H1 (cell line): ENCODE measurements around the gene PMEPA1. TPM values are rescaled to one million over a fixed set of nuclear protein-coding genes. Genes with fewer than 3 reads are reported as not detected.

Source experiments
- CTCF ChIA-PET: fragments of 300-600 bp; sonication (Branson Sonifier 250); formaldehyde crosslinking; loops from one replicate; lab custom pipeline; 2021; ENCODE audit not compliant: partially characterized antibody; lab: Charles Lee
- POLR2A ChIA-PET: fragments of 300-600 bp; sonication (Branson Sonifier 250); formaldehyde crosslinking; loops from one replicate; lab custom pipeline; 2021; ENCODE audit warnings: inconsistent platforms; ENCODE audit not compliant: partially characterized antibody; lab: Charles Lee
- DNase-seq, 2 experiments: peaks; one replicate each; pipeline versions ENCODE4 v3.0.0 to v3.0.0-alpha.2; 2010 to 2022; ENCODE audit warnings: low spot score in 2 of 2, low read depth in 1 of 2, mixed read lengths in 1 of 2
- FAIRE-seq: peaks from 2 replicates; lab custom pipeline; 2011; peaks lifted over from hg19 to GRCh38; lab: Jason Lieb, UNC
- H2AFZ ChIP-seq: 2 replicates; pipeline ENCODE4 v1.8.1; 2012; ENCODE audit warnings: low read length, inconsistent platforms
- H2AK5ac ChIP-seq: 2 replicates; pipeline ENCODE4 v1.6.1; 2013; ENCODE audit warnings: low read depth, low read length
- H2BK120ac ChIP-seq: replicated peaks from 2 replicates; pipeline ENCODE3; 2013; ENCODE audit warnings: low read depth, low read length, inconsistent platforms
- H2BK12ac ChIP-seq: 2 replicates; pipeline ENCODE4 v1.6.1; 2013; ENCODE audit warnings: low read depth, low read length
- H2BK15ac ChIP-seq: 2 replicates; pipeline ENCODE4 v1.6.1; 2013; ENCODE audit warnings: low read length
- H2BK20ac ChIP-seq: 2 replicates; pipeline ENCODE4 v1.6.1; 2013; ENCODE audit warnings: low read length
- H2BK5ac ChIP-seq: 2 replicates; pipeline ENCODE4 v1.6.1; 2013; ENCODE audit warnings: low read depth, low read length
- H3K14ac ChIP-seq: 2 replicates; pipeline ENCODE4 v1.6.1; 2013; ENCODE audit warnings: inconsistent platforms; ENCODE audit not compliant: insufficient read length
- H3K18ac ChIP-seq: 2 replicates; pipeline ENCODE4 v1.6.1; 2013; ENCODE audit warnings: low read length; ENCODE audit errors: extremely low read depth
- H3K23ac ChIP-seq: 2 replicates; pipeline ENCODE4 v1.6.1; 2013; ENCODE audit warnings: inconsistent platforms; ENCODE audit not compliant: insufficient read length
- H3K23me2 ChIP-seq: 2 replicates; pipeline ENCODE4 v1.6.1; 2013; ENCODE audit warnings: low read depth, low read length
- H3K27ac ChIP-seq: 2 replicates; pipeline ENCODE4 v1.6.1; 2011; ENCODE audit warnings: low read depth, low read length, inconsistent platforms
- H3K27me3 ChIP-seq, 4 experiments: replicated peaks in 1 of 4; 1 replicate in 1 of 4; 2 replicates in 3 of 4; pipeline versions ENCODE4 v1.6.1 to v1.8.1; 2011 to 2013; ENCODE audit warnings: low read length in 3 of 4, mild to moderate bottlenecking in 3 of 4, inconsistent platforms in 2 of 4, mixed read lengths in 2 of 4, moderate library complexity in 1 of 4; ENCODE audit not compliant: control insufficient read depth in 3 of 4, insufficient read depth in 3 of 4; ENCODE audit errors: extremely low read depth in 1 of 4
- H3K36me3 ChIP-seq, 4 experiments: 2 replicates each; pipeline versions ENCODE4 v1.6.1 to v1.8.1; 2011 to 2013; ENCODE audit warnings: mild to moderate bottlenecking in 4 of 4, low read length in 3 of 4, moderate library complexity in 2 of 4, control low read depth in 1 of 4, inconsistent platforms in 1 of 4; ENCODE audit not compliant: insufficient read depth in 4 of 4, control insufficient read depth in 2 of 4
- H3K4ac ChIP-seq: replicated peaks from 2 replicates; pipeline ENCODE3; 2013; ENCODE audit warnings: low read length, low read depth, mixed read lengths, inconsistent platforms; ENCODE audit not compliant: insufficient read length
- H3K4me1 ChIP-seq, 4 experiments: replicated peaks in 1 of 4; 1 replicate in 1 of 4; 2 replicates in 3 of 4; pipeline versions ENCODE4 v1.6.1 to v1.8.1; 2011 to 2013; ENCODE audit warnings: low read length in 3 of 4, inconsistent platforms in 2 of 4, mixed read lengths in 1 of 4; ENCODE audit not compliant: insufficient read depth in 4 of 4, control insufficient read depth in 3 of 4
- H3K4me2 ChIP-seq, 2 experiments: 2 replicates each; pipeline versions ENCODE4 v1.6.1 to v1.8.1; 2011 to 2013; ENCODE audit warnings: low read depth in 2 of 2, low read length in 2 of 2, control low read depth in 1 of 2, inconsistent platforms in 1 of 2, mild to moderate bottlenecking in 1 of 2; ENCODE audit not compliant: insufficient read depth in 1 of 2
- H3K4me3 ChIP-seq, 4 experiments: fragments of 200-600, 300-600 bp in 1 of 4; sonication (generic), shearing (Covaris generic), sonication (Bioruptor Twin) in 1 of 4; 2 replicates each; pipeline versions ENCODE4 v1.5.1 to v1.8.1; 2011 to 2016; ENCODE audit warnings: low read length in 4 of 4, low read depth in 3 of 4, control low read depth in 2 of 4, inconsistent platforms in 2 of 4, mild to moderate bottlenecking in 2 of 4, mixed read lengths in 1 of 4, moderate library complexity in 1 of 4; ENCODE audit not compliant: insufficient read depth in 2 of 4; ENCODE audit errors: extremely low read depth in 1 of 4
- H3K56ac ChIP-seq: replicated peaks from 2 replicates; pipeline ENCODE3; 2013; ENCODE audit warnings: low read depth, mild to moderate bottlenecking, mixed read lengths, low read length, inconsistent platforms; ENCODE audit not compliant: insufficient read length
- H3K79me1 ChIP-seq: 2 replicates; pipeline ENCODE4 v1.6.1; 2013; ENCODE audit warnings: low read depth, low read length, control low read depth
- H3K79me2 ChIP-seq, 2 experiments: 2 replicates each; pipeline versions ENCODE4 v1.6.1 to v1.8.1; 2012 to 2013; ENCODE audit warnings: low read length in 2 of 2, mild to moderate bottlenecking in 2 of 2, inconsistent platforms in 1 of 2; ENCODE audit not compliant: insufficient read depth in 2 of 2, control insufficient read depth in 1 of 2
- H3K9ac ChIP-seq, 4 experiments: replicated peaks in 1 of 4; 1 replicate in 1 of 4; 2 replicates in 3 of 4; pipeline versions ENCODE4 v1.6.1 to v1.8.1; 2011 to 2013; ENCODE audit warnings: low read depth in 3 of 4, low read length in 3 of 4, control low read depth in 2 of 4, mild to moderate bottlenecking in 2 of 4, moderate library complexity in 2 of 4, inconsistent platforms in 1 of 4; ENCODE audit errors: extremely low read depth in 1 of 4
- H3K9me3 ChIP-seq, 2 experiments: 2 replicates each; pipeline versions ENCODE4 v1.6.1 to v1.8.1; 2012 to 2013; ENCODE audit warnings: mild to moderate bottlenecking in 2 of 2, moderate library complexity in 2 of 2, control low read depth in 1 of 2, inconsistent platforms in 1 of 2, low read depth in 1 of 2, low read length in 1 of 2, mixed read lengths in 1 of 2; ENCODE audit not compliant: insufficient read depth in 2 of 2
- H4K20me1 ChIP-seq, 2 experiments: replicated peaks in 1 of 2; 2 replicates each; pipeline versions ENCODE3 to v1.8.1; 2011 to 2013; ENCODE audit warnings: inconsistent platforms in 2 of 2, low read length in 2 of 2, mild to moderate bottlenecking in 1 of 2; ENCODE audit not compliant: insufficient read depth in 2 of 2, control insufficient read depth in 1 of 2
- H4K5ac ChIP-seq: 2 replicates; pipeline ENCODE4 v1.6.1; 2013; ENCODE audit warnings: low read length, low read depth, mixed read lengths, inconsistent platforms; ENCODE audit not compliant: insufficient read length
- H4K8ac ChIP-seq: 2 replicates; pipeline ENCODE4 v1.8.0; 2013; ENCODE audit warnings: mild to moderate bottlenecking, moderate library complexity, low read length, inconsistent platforms; ENCODE audit not compliant: insufficient read depth; ENCODE audit errors: extremely low read depth
- H4K91ac ChIP-seq: replicated peaks from 2 replicates; pipeline ENCODE3; 2013; ENCODE audit warnings: low read length, mixed read lengths, inconsistent platforms; ENCODE audit not compliant: insufficient read length
- BCL11A ChIP-seq, 2 experiments: IDR thresholded peaks; one replicate each; pipeline ENCODE4 v1.6.1; 2011; ENCODE audit warnings: low read depth in 2 of 2, low read length in 2 of 2, mild to moderate bottlenecking in 2 of 2
- CREB1 ChIP-seq: IDR thresholded peaks from 2 replicates; pipeline ENCODE4 v1.6.1; 2012; ENCODE audit warnings: inconsistent platforms
- EP300 ChIP-seq, 2 experiments: IDR thresholded peaks; 1 replicate in 1 of 2; 2 replicates in 1 of 2; pipeline ENCODE4 v1.6.1; 2011 to 2012; ENCODE audit warnings: low read depth in 2 of 2, low read length in 2 of 2, mild to moderate bottlenecking in 2 of 2, borderline replicate concordance in 1 of 2, inconsistent platforms in 1 of 2, moderate library complexity in 1 of 2
- GABPA ChIP-seq: IDR thresholded peaks from 2 replicates; pipeline ENCODE4 v1.6.1; 2011; ENCODE audit warnings: mild to moderate bottlenecking, low read length, moderate library complexity, borderline replicate concordance; ENCODE audit not compliant: insufficient read depth
- GTF2F1 ChIP-seq: IDR thresholded peaks from 2 replicates; pipeline ENCODE4 v1.6.1; 2012; ENCODE audit warnings: low read depth, low read length, improper control_type of control experiment, borderline replicate concordance
- JUND ChIP-seq: IDR thresholded peaks from 2 replicates; pipeline ENCODE4 v1.6.1; 2011; ENCODE audit warnings: mild to moderate bottlenecking, improper control_type of control experiment, low read length
- KDM1A ChIP-seq: fragments of 200-600, 300-600 bp; sonication (generic); IDR thresholded peaks from 2 replicates; pipeline ENCODE4 v1.7.1; 2016; ENCODE audit warnings: mild to moderate bottlenecking, low read length, borderline replicate concordance
- PHF8 ChIP-seq: fragments of 200-600 bp; sonication (generic); conservative IDR thresholded peaks from 2 replicates; pipeline ENCODE4 v1.7.1; 2012; ENCODE audit warnings: low read depth, mild to moderate bottlenecking, inconsistent platforms, low read length, moderate library complexity
- RFX5 ChIP-seq: IDR thresholded peaks from 2 replicates; pipeline ENCODE4 v1.6.1; 2011; ENCODE audit warnings: low read depth, low read length, improper control_type of control experiment, borderline replicate concordance
- SAP30 ChIP-seq: fragments of 300-600 bp; sonication (generic); IDR thresholded peaks from 2 replicates; pipeline ENCODE4 v1.7.1; 2012; ENCODE audit warnings: low read length, moderate library complexity, mild to moderate bottlenecking, inconsistent platforms; ENCODE audit not compliant: insufficient read depth, insufficient replicate concordance
- SIRT6 ChIP-seq: IDR thresholded peaks from one replicate; pipeline ENCODE4 v1.7.1; 2012; ENCODE audit warnings: low read length, inconsistent platforms
- SIX5 ChIP-seq: IDR thresholded peaks from 2 replicates; pipeline ENCODE4 v1.6.1; 2011; ENCODE audit warnings: mild to moderate bottlenecking, low read depth, low read length
- TAF1 ChIP-seq: IDR thresholded peaks from 2 replicates; pipeline ENCODE4 v1.6.1; 2011; ENCODE audit warnings: mild to moderate bottlenecking, low read depth, low read length
- TBP ChIP-seq: IDR thresholded peaks from 2 replicates; pipeline ENCODE4 v1.6.1; 2011; ENCODE audit warnings: low read depth, low read length, improper control_type of control experiment
- TCF12 ChIP-seq: IDR thresholded peaks from 2 replicates; pipeline ENCODE4 v1.6.1; 2011; ENCODE audit warnings: low read depth, mild to moderate bottlenecking, low read length
- WGBS, 2 experiments: shearing (Covaris generic) in 1 of 2; methylation state at CpG; one replicate each; pipeline versions ENCODE4 v1.1.6 to v1.1.7; 2013 to 2015; ENCODE audit warnings: low lambda C conversion rate in 2 of 2, mixed read lengths in 2 of 2, inconsistent platforms in 1 of 2, low coverage in 1 of 2, missing lambda C conversion rate in 1 of 2; ENCODE audit not compliant: insufficient replicate concordance in 2 of 2, insufficient coverage in 1 of 2, insufficient read length in 1 of 2; ENCODE audit errors: extremely low coverage in 1 of 2, missing lambda C conversion rate in 1 of 2; 5-methylcytosine and 5-hydroxymethylcytosine counted together
- polyA plus RNA-seq, 7 experiments: library from polyadenylated mRNA; depleted of rRNA in 3 of 7; stranded (reverse) in 5 of 7; unstranded in 2 of 7; fragments of >200 nt in 5 of 7; fragments of 200-250 nt in 2 of 7; gene quantifications; 1 replicate in 5 of 7; 2 replicates in 1 of 7; 4 replicates in 1 of 7; pipeline versions ENCODE4 v1.2.1 to v1.2.3, GENCODE V29; 2011 to 2013; ENCODE audit warnings: missing spikeins in 2 of 7, mixed read lengths in 2 of 7
- total RNA-seq: library from RNA; stranded (reverse); fragmentation: NEBNext Ultra II Directional; extraction: Animal tissue kit (Norgen Biotek cat#: 25700); gene quantifications from 2 replicates; pipeline ENCODE4 v1.2.1, GENCODE V29; 2021

The PMEPA1 gene
- total and polyA plus RNA-seq, 2 of the 8 experiments (the other 6 are each of a cell fraction or from before 2014, with no cell fraction given): 12.7 to 20.5 TPM

- H3K4ac ChIP-seq: no peak overlapping the region
- no peaks in the 10 kb centered on the region for H3K79me2 ChIP-seq
- CTCF ChIA-PET: interaction anchor here (0.6 to 1.2 kb wide), 2 partner anchors 254 to 268 kb away, joined by 3 read pairs; no protein-coding TSS in a partner anchor
- no peak overlapping the region for H3K56ac ChIP-seq
- H2BK5ac ChIP-seq: no peak overlapping the region
- H4K5ac ChIP-seq: no peak overlapping the region
- no peak for DNase-seq
- no peak overlapping the region for H4K8ac ChIP-seq
- no peak overlapping the region for H3K9ac ChIP-seq
- no peak overlapping the region for H4K91ac ChIP-seq
- H3K4me1 ChIP-seq: peaks cover 0 to 6% (median 0%) of the 10 kb centered on the region in 4 experiments; a peak in 2 of 7 replicates
- H2AK5ac ChIP-seq: no peak overlapping the region
- H3K18ac ChIP-seq: no peak overlapping the region
- POLR2A ChIA-PET: no interaction called here
- H3K14ac ChIP-seq: no peak overlapping the region
- no peaks in the 10 kb centered on the region for H3K36me3 ChIP-seq
- no peak overlapping the region for H3K4me2 ChIP-seq
- H2BK15ac ChIP-seq: no peak overlapping the region
- no peaks in the 10 kb centered on the region for H4K20me1 ChIP-seq
- no peak overlapping the region for H3K23ac ChIP-seq
- no peak overlapping the region for H3K27ac ChIP-seq
- peaks cover 0 to 2% of the 10 kb centered on the region in 2 experiments; a peak in 3 of 4 replicates for H3K9me3 ChIP-seq
- H2BK20ac ChIP-seq: no peak overlapping the region
- H2BK12ac ChIP-seq: no peak overlapping the region
- H3K4me3 ChIP-seq: no peak overlapping the region
- no peaks in the 10 kb centered on the region for H3K27me3 ChIP-seq
- H2BK120ac ChIP-seq: no peak overlapping the region
- H2AFZ ChIP-seq: no peak overlapping the region
- no peaks in the 10 kb centered on the region for H3K23me2 ChIP-seq
- FAIRE-seq: no peak
- no peaks in the 10 kb centered on the region for H3K79me1 ChIP-seq
- 100% methylated on average over 1 of the region's 1 CpG; no CpG with 5 or more reads in 1 of the 2 experiments for WGBS, 2 experiments
- TF ChIP-seq JUND (no peak), GTF2F1 (no peak), SIX5 (no peak), GABPA (no peak), SAP30 (no peak), PHF8 (no peak), TAF1 (no peak), KDM1A (no peak), TBP (no peak), CREB1 (no peak), RFX5 (no peak), EP300 (IDR thresholded peaks at IDR 0.05; ENCODE audit: borderline replicate concordance in 1 of 2, low read depth in 2 of 2, low read length in 2 of 2) (no peak), TCF12 (no peak), SIRT6 (no peak), BCL11A (IDR thresholded peaks at IDR 0.05; ENCODE audit: low read depth in 2 of 2, low read length in 2 of 2) (no peak)
Measured at GRCh38 chr20:57755609-57756008, 45.8 kb upstream of the PMEPA1 start.
